DOHH2 (cell line): ENCODE measurements around the gene HES4.
"Not testable (repeated sequence)": the region's sequence is repeated elsewhere in the genome, so short reads cannot be mapped to it uniquely, and the experiment has no call there.

Source experiments
- H3F3A ChIP-seq: fragments of 200-600 bp; sonication (generic), shearing (Covaris generic); 2 replicates; pipeline ENCODE4 v1.6.0; 2016; ENCODE audit warnings: antibody characterized with exemption, mild to moderate bottlenecking; ENCODE audit not compliant: control insufficient read depth, insufficient read depth
- H3K27ac ChIP-seq: fragments of 200-600 bp; sonication (generic); 2 replicates; pipeline ENCODE4 v1.5.1; 2014; ENCODE audit warnings: low read depth, mild to moderate bottlenecking, low read length, moderate library complexity
- H3K27me3 ChIP-seq: fragments of 200-600 bp; sonication (generic); 2 replicates; pipeline ENCODE4 v1.6.1; 2014; ENCODE audit warnings: mild to moderate bottlenecking, low read length, mixed read lengths; ENCODE audit not compliant: control insufficient read depth
- H3K36me3 ChIP-seq: fragments of 200-600 bp; sonication (generic); 2 replicates; pipeline ENCODE4 v1.6.1; 2014; ENCODE audit warnings: mild to moderate bottlenecking, low read length, moderate library complexity, mixed read lengths; ENCODE audit not compliant: control insufficient read depth
- H3K4me1 ChIP-seq: fragments of 200-600 bp; sonication (generic); 2 replicates; pipeline ENCODE4 v1.6.1; 2014; ENCODE audit warnings: mild to moderate bottlenecking, low read length, mixed read lengths; ENCODE audit not compliant: control insufficient read depth
- H3K4me2 ChIP-seq: fragments of 200-600 bp; sonication (generic); 2 replicates; pipeline ENCODE4 v1.6.0; 2014; ENCODE audit warnings: mild to moderate bottlenecking, low read length, moderate library complexity
- H3K4me3 ChIP-seq: fragments of 200-600 bp; sonication (generic); 2 replicates; pipeline ENCODE4 v1.5.1; 2014; ENCODE audit warnings: mild to moderate bottlenecking, low read length, mixed read lengths
- H3K79me2 ChIP-seq: fragments of 200-600 bp; sonication (generic); 2 replicates; pipeline ENCODE4 v1.6.1; 2014; ENCODE audit warnings: mild to moderate bottlenecking, low read length, mixed read lengths; ENCODE audit not compliant: control insufficient read depth
- H3K9me2 ChIP-seq: fragments of 200-600 bp; sonication (generic); replicated peaks from 2 replicates; pipeline ENCODE4 v1.6.1; 2014; ENCODE audit warnings: mild to moderate bottlenecking, low read length, mixed read lengths; ENCODE audit not compliant: control insufficient read depth
- H3K9me3 ChIP-seq: fragments of 200-600 bp; sonication (generic); 2 replicates; pipeline ENCODE4 v1.6.1; 2014; ENCODE audit warnings: antibody characterized with exemption, low read length, mixed read lengths; ENCODE audit not compliant: control insufficient read depth, insufficient read depth
- H4K20me1 ChIP-seq: fragments of 200-600 bp; sonication (generic); 2 replicates; pipeline ENCODE4 v1.6.0; 2014; ENCODE audit warnings: low read depth, mild to moderate bottlenecking, antibody characterized with exemption, low read length, moderate library complexity; ENCODE audit not compliant: control insufficient read depth, insufficient read depth
- EZH2phosphoT487 ChIP-seq: fragments of 200-600 bp; sonication (generic); IDR thresholded peaks from 2 replicates; pipeline ENCODE4 v1.6.1; 2017; ENCODE audit warnings: borderline replicate concordance, mild to moderate bottlenecking, antibody characterized with exemption, low read length, moderate library complexity, mixed read lengths
- TF ChIP-seq, protein P1 (sequence below): fragments of 200-600 bp; sonication (generic); IDR thresholded peaks from one replicate; pipeline ENCODE4 v1.5.1; 2014; ENCODE audit warnings: antibody characterized with exemption, mild to moderate bottlenecking, low read depth, low read length; ENCODE audit not compliant: poor library complexity, severe bottlenecking

Gene HES4

DNA sequence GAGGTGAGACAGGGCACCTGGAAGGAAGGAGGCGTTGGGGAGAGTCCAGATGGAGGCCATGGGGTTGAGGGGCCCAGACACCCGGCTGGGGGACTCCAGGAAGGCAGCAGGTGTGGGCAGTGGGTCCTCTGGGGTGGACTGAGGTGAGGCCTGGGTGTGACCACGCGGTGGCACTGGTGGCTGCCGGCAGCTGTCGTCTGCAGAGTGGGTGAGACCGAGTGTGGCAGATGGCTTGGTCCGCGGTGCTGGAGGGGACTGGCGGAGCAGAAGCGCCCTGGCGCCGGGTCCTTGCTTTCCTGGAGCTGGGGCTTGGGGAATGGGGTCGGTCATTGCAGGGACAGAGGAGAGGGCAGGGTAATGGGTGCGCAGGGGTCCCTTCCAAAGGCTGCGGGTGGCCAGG lies 32.5 kb upstream of the HES4 start:
- H3K27ac ChIP-seq: no peak overlapping the region
- H4K20me1 ChIP-seq: no peaks in the 10 kb centered on the region; the same call in 1 of the 2 replicates
- H3K79me2 ChIP-seq: no peaks in the 10 kb centered on the region
- TF ChIP-seq EZH2phosphoT487: no peak
- TF ChIP-seq, protein P1, sequence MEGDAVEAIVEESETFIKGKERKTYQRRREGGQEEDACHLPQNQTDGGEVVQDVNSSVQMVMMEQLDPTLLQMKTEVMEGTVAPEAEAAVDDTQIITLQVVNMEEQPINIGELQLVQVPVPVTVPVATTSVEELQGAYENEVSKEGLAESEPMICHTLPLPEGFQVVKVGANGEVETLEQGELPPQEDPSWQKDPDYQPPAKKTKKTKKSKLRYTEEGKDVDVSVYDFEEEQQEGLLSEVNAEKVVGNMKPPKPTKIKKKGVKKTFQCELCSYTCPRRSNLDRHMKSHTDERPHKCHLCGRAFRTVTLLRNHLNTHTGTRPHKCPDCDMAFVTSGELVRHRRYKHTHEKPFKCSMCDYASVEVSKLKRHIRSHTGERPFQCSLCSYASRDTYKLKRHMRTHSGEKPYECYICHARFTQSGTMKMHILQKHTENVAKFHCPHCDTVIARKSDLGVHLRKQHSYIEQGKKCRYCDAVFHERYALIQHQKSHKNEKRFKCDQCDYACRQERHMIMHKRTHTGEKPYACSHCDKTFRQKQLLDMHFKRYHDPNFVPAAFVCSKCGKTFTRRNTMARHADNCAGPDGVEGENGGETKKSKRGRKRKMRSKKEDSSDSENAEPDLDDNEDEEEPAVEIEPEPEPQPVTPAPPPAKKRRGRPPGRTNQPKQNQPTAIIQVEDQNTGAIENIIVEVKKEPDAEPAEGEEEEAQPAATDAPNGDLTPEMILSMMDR: no peak
- peak overlapping the region; percentile 51 for H3K4me3 ChIP-seq
- H3K27me3 ChIP-seq: peaks cover 44% of the 10 kb centered on the region
- H3K4me2 ChIP-seq: peak overlapping the region; percentile 66
- H3K4me1 ChIP-seq: peaks cover 24% of the 10 kb centered on the region
- no peaks in the 10 kb centered on the region for H3F3A ChIP-seq
- H3K36me3 ChIP-seq: no peaks in the 10 kb centered on the region
- H3K9me3 ChIP-seq: no peaks in the 10 kb centered on the region
- no peaks in the 10 kb centered on the region for H3K9me2 ChIP-seq

DNA sequence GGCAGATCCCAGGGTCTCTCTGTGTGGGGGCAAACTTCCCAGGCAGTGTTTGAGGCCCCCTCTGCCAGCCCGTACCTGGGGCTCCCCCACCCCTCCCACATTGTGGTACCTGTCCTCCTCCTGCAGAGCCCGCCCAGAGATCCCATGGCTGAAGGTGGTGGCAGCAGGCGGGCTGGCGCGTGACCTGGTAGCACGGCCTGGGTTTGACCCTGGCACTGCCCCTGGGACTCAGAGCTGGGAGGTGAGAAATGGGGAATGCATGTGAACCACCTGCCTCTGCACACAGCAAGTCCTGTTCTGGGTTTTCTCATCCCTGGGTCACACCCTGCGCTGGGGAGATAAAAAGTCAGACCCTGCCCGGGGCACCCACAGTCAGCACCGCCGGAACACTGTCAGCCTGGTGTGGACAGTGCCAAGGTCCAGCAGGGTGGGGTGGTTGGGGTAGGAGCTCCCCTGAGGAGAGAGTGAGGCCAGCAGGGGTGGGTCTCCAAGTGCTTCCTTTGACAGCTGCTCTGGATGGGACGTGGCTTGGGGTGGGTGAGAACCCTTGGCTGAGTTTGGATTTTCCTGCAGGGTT lies 31.9 kb upstream of the HES4 start:
- peaks cover 20% of the 10 kb centered on the region for H3K4me1 ChIP-seq
- no peak overlapping the region for H3K4me2 ChIP-seq
- no peaks in the 10 kb centered on the region for H3F3A ChIP-seq
- H3K36me3 ChIP-seq: no peaks in the 10 kb centered on the region
- H3K9me2 ChIP-seq: no peaks in the 10 kb centered on the region
- TF ChIP-seq, protein P1: no peak
- TF ChIP-seq EZH2phosphoT487: no peak
- H3K4me3 ChIP-seq: no peak overlapping the region
- H3K9me3 ChIP-seq: no peaks in the 10 kb centered on the region
- peaks cover 42% of the 10 kb centered on the region for H3K27me3 ChIP-seq
- no peaks in the 10 kb centered on the region for H3K79me2 ChIP-seq
- H3K27ac ChIP-seq: no peak overlapping the region
- no peaks in the 10 kb centered on the region; the same call in 1 of the 2 replicates for H4K20me1 ChIP-seq

DNA sequence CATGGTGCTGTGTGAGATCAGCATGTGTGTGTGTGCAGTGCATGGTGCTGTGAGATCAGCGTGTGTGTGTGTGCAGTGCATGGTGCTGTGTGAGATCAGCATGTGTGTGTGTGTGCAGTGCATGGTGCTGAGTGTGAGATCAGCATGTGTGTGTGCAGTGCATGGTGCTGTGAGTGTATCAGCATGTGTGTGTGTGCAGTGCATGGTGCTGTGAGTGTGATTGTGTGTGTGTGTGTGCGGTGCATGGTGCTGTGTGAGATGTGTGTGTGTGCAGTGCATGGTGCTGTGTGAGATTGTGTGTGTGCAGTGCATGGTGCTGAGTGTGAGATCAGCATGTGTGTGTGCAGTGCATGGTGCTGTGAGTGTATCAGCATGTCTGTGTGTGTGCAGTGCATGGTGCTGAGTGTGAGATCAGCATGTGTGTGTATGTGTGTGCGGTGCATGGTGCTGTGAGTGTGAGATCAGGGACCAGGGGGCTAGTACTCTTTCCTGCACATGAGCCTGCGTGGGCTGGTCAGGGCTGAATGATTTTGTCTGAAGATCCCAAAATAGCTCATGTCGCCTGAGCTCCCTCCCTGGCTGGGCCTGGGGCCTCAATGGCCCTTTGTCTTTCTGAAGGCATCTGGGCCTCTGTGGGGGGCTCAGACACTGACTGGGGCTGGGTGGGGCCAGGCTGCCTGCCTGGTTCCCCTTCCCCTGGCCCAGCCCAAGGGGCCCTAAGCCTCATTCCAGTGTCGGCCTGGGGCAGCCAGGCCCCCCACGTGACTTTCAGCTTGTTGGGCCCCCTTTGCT lies 31.2 kb upstream of the HES4 start:
- H4K20me1 ChIP-seq, H3K4me3 ChIP-seq, H3F3A ChIP-seq, H3K79me2 ChIP-seq, H3K27ac ChIP-seq, H3K4me2 ChIP-seq, H3K9me2 ChIP-seq, H3K36me3 ChIP-seq, H3K9me3 ChIP-seq: not testable (repeated sequence)
- Histone ChIP-seq H3K4me1 (peaks cover 20% of the 10 kb centered on the region), H3K27me3 (peaks cover 39% of the 10 kb centered on the region)

DNA sequence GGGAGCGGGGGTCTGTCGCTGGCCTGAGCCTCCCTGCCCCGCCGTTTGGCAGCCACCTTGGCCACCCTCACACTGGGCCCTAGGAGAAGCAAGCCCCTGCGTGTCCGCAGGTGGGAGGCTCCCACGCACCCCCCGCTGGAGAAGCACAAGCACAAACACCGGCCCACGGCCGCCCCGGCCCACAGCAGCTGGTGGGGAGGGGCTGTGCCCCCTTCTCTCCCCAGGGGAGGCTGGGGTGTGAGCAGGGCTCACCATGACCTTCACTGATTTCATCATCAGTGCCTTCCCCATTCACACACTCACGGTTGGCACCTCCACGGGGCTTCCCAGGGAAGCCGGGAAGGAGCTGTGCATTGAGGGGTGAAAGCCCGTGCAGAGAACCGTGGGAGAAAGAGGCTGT lies 27.9 kb upstream of the HES4 start:
- H3K27me3 ChIP-seq: peaks cover 33% of the 10 kb centered on the region
- H3K9me3 ChIP-seq: no peaks in the 10 kb centered on the region
- no peak overlapping the region for H3K4me2 ChIP-seq
- no peaks in the 10 kb centered on the region for H3F3A ChIP-seq
- no peaks in the 10 kb centered on the region for H3K79me2 ChIP-seq
- TF ChIP-seq EZH2phosphoT487: no peak
- TF ChIP-seq, protein P1: no peak
- H4K20me1 ChIP-seq: no peaks in the 10 kb centered on the region; the same call in 1 of the 2 replicates
- peaks cover 13% of the 10 kb centered on the region for H3K4me1 ChIP-seq
- no peaks in the 10 kb centered on the region for H3K36me3 ChIP-seq
- H3K4me3 ChIP-seq: no peak overlapping the region
- no peak overlapping the region for H3K27ac ChIP-seq
- no peaks in the 10 kb centered on the region for H3K9me2 ChIP-seq
